Measurements from ENCODE around the gene IL1RAPL1. TPM values are rescaled to one million over a fixed set of nuclear protein-coding genes. Genes with fewer than 3 reads are reported as not detected.

The IL1RAPL1 gene
- total and polyA plus RNA-seq, 2 donors (not counting 1 experiment from before 2014, with no cell fraction given) = 0.25 to 2.8 TPM

DNA sequence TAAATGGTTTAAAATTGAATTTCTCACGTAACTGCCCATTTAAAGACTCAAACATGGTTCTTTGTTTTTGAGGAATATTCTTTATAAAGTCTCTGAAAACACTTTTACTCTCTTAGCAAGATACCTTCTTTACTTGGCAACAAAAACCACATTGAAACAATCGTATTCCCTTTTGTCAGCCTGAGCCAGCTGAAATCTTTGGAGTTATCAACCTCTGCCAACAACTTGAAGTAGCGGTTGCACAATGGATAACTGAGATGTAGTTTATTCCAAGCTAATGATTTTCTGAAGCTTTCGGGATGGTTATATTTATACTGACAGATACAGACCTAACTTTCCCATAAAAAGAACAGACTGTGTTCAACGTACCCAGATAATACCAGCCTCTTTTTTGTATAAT lies 561.3 kb downstream of the IL1RAPL1 start:
- no peaks in the 10 kb centered on the region for H3K79me2 ChIP-seq (ENCODE audit: control insufficient read depth, insufficient read depth, low read length)
- H3K4me2 ChIP-seq (ENCODE audit: extremely low read depth, insufficient read depth, low read length) = no peak overlapping the region
- TF ChIP-seq, protein P1, sequence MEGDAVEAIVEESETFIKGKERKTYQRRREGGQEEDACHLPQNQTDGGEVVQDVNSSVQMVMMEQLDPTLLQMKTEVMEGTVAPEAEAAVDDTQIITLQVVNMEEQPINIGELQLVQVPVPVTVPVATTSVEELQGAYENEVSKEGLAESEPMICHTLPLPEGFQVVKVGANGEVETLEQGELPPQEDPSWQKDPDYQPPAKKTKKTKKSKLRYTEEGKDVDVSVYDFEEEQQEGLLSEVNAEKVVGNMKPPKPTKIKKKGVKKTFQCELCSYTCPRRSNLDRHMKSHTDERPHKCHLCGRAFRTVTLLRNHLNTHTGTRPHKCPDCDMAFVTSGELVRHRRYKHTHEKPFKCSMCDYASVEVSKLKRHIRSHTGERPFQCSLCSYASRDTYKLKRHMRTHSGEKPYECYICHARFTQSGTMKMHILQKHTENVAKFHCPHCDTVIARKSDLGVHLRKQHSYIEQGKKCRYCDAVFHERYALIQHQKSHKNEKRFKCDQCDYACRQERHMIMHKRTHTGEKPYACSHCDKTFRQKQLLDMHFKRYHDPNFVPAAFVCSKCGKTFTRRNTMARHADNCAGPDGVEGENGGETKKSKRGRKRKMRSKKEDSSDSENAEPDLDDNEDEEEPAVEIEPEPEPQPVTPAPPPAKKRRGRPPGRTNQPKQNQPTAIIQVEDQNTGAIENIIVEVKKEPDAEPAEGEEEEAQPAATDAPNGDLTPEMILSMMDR (conservative IDR thresholded peaks at IDR 0.05 in 1 of 2, IDR thresholded peaks at IDR 0.05 in 1 of 2; ENCODE audit: low read depth in 1 of 2, low read length in 2 of 2) = no peak
- no peak for TF ChIP-seq EZH2 (IDR thresholded peaks at IDR 0.05; ENCODE audit: low read length, missing control alignments)
- no peak overlapping the region for H3K9ac ChIP-seq (ENCODE audit: insufficient read depth, low read length)
- no peaks in the 10 kb centered on the region for H4K20me1 ChIP-seq (ENCODE audit: control insufficient read depth, extremely low read depth, insufficient read depth, low read length)
- DNase-seq (ENCODE audit: low read depth in 2 of 2) = no peak
- H2AFZ ChIP-seq (ENCODE audit: low read length) = no peak overlapping the region
- no peak overlapping the region for H3K4me3 ChIP-seq (replicated peaks in 1 of 4; ENCODE audit: control extremely low read depth in 1 of 4, insufficient read depth in 1 of 4, low read depth in 3 of 4, low read length in 4 of 4)
- H3K36me3 ChIP-seq (ENCODE audit: control insufficient read depth, insufficient read depth, low read length) = no peaks in the 10 kb centered on the region
- no peak overlapping the region for H3K27ac ChIP-seq (ENCODE audit: insufficient read depth, low read length)
- H3K9me3 ChIP-seq (ENCODE audit: control insufficient read depth, insufficient read depth, low read depth, low read length) = no peaks in the 10 kb centered on the region
- H3K4me1 ChIP-seq (ENCODE audit: control insufficient read depth, extremely low read depth, insufficient read depth, low read length) = no peaks in the 10 kb centered on the region
- no peaks in the 10 kb centered on the region for H3K27me3 ChIP-seq (ENCODE audit: control insufficient read depth, insufficient read depth, low read length)

DNA sequence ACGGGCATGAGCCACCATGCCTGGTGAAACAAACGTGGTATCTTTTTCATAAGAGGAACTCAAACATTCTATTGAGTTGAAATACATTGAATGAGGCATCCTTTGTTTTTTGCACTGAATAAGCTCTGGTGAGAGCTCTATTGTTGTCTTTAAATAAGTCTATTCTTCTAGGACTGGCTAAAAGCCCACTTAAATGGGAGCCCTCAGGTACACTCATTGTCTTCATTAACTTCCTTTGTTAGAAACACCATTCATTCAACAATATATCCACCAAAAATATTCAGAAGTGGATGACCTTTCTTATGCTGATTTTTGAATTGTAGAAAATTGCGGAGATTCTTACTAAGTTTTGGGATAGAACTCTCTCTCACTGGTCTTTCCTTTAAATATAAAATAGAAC lies 568.0 kb downstream of the IL1RAPL1 start:
- H3K4me2 ChIP-seq (ENCODE audit: extremely low read depth, insufficient read depth, low read length) = no peak overlapping the region
- H3K9me3 ChIP-seq (ENCODE audit: control insufficient read depth, insufficient read depth, low read depth, low read length) = no peaks in the 10 kb centered on the region
- no peaks in the 10 kb centered on the region for H3K79me2 ChIP-seq (ENCODE audit: control insufficient read depth, insufficient read depth, low read length)
- H3K27ac ChIP-seq (ENCODE audit: insufficient read depth, low read length) = no peak overlapping the region
- no peaks in the 10 kb centered on the region for H4K20me1 ChIP-seq (ENCODE audit: control insufficient read depth, extremely low read depth, insufficient read depth, low read length)
- no peaks in the 10 kb centered on the region for H3K36me3 ChIP-seq (ENCODE audit: control insufficient read depth, insufficient read depth, low read length)
- no peak for TF ChIP-seq EZH2 (IDR thresholded peaks at IDR 0.05; ENCODE audit: low read length, missing control alignments)
- TF ChIP-seq, protein P1 (conservative IDR thresholded peaks at IDR 0.05 in 1 of 2, IDR thresholded peaks at IDR 0.05 in 1 of 2; ENCODE audit: low read depth in 1 of 2, low read length in 2 of 2) = no peak
- H2AFZ ChIP-seq (ENCODE audit: low read length) = no peak overlapping the region
- no peaks in the 10 kb centered on the region for H3K27me3 ChIP-seq (ENCODE audit: control insufficient read depth, insufficient read depth, low read length)
- no peak overlapping the region for H3K9ac ChIP-seq (ENCODE audit: insufficient read depth, low read length)
- H3K4me1 ChIP-seq (ENCODE audit: control insufficient read depth, extremely low read depth, insufficient read depth, low read length) = no peaks in the 10 kb centered on the region
- no peak for DNase-seq (ENCODE audit: low read depth in 2 of 2)
- H3K4me3 ChIP-seq (replicated peaks in 1 of 4; ENCODE audit: control extremely low read depth in 1 of 4, insufficient read depth in 1 of 4, low read depth in 3 of 4, low read length in 4 of 4) = no peak overlapping the region

DNA sequence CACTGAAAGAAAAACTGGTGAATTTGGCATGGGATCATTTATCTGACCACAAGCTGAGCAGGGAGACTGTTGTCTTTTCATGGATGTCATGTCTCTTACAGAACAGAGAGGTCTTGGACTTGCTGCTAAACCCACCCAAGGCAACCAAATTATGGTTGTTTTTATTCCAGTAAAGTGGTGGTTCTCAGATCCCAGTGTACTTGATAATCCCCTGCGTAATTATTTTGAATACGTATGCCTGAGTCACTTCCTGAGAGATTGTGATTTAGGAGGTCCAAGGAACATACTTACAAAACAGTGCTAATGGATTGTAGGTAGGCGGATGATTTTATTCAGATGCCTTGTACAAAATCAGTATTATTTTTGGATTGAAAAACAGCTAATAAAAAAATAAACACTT lies 585.6 kb downstream of the IL1RAPL1 start:
- no peak overlapping the region for H3K9ac ChIP-seq (ENCODE audit: insufficient read depth, low read length)
- H3K36me3 ChIP-seq (ENCODE audit: control insufficient read depth, insufficient read depth, low read length) = no peaks in the 10 kb centered on the region
- H3K4me2 ChIP-seq (ENCODE audit: extremely low read depth, insufficient read depth, low read length) = no peak overlapping the region
- H3K79me2 ChIP-seq (ENCODE audit: control insufficient read depth, insufficient read depth, low read length) = no peaks in the 10 kb centered on the region
- no peaks in the 10 kb centered on the region for H3K4me1 ChIP-seq (ENCODE audit: control insufficient read depth, extremely low read depth, insufficient read depth, low read length)
- H3K4me3 ChIP-seq (replicated peaks in 1 of 4; ENCODE audit: control extremely low read depth in 1 of 4, insufficient read depth in 1 of 4, low read depth in 3 of 4, low read length in 4 of 4) = no peak overlapping the region
- TF ChIP-seq EZH2 (IDR thresholded peaks at IDR 0.05; ENCODE audit: low read length, missing control alignments) = no peak
- TF ChIP-seq, protein P1 (conservative IDR thresholded peaks at IDR 0.05 in 1 of 2, IDR thresholded peaks at IDR 0.05 in 1 of 2; ENCODE audit: low read depth in 1 of 2, low read length in 2 of 2) = no peak
- no peaks in the 10 kb centered on the region for H3K9me3 ChIP-seq (ENCODE audit: control insufficient read depth, insufficient read depth, low read depth, low read length)
- H3K27ac ChIP-seq (ENCODE audit: insufficient read depth, low read length) = no peak overlapping the region
- no peak overlapping the region for H2AFZ ChIP-seq (ENCODE audit: low read length)
- no peaks in the 10 kb centered on the region for H4K20me1 ChIP-seq (ENCODE audit: control insufficient read depth, extremely low read depth, insufficient read depth, low read length)
- no peaks in the 10 kb centered on the region for H3K27me3 ChIP-seq (ENCODE audit: control insufficient read depth, insufficient read depth, low read length)
- DNase-seq (ENCODE audit: low read depth in 2 of 2) = peak; percentile 27 to 75

Data from fibroblast of lung (primary cell).